ENCODE results near the gene DPH3. TPM values are rescaled to one million over a fixed set of nuclear protein-coding genes. Genes with fewer than 3 reads are reported as not detected.

Gene DPH3
- total and polyA plus RNA-seq, 2 donors (not counting 3 experiments of a cell fraction or from before 2014, with no cell fraction given), result 7.7 to 28.7 TPM

- intact Hi-C loops (cut with micrococcal nuclease) (no loop called here), dilution Hi-C loops (cut with MboI; ENCODE audit: extremely low pct_ligation_motif_present, low sequenced_read_pairs) (no loop called here)
- no peak overlapping the region for H3K27ac ChIP-seq (ENCODE audit: insufficient read depth, low read depth, low read length)
- H3K4me1 ChIP-seq (ENCODE audit: control insufficient read depth, extremely low read depth, insufficient read depth, low read length), result no peaks in the 10 kb centered on the region
- H3K4me2 ChIP-seq (ENCODE audit: insufficient read depth, low read length), result no peak overlapping the region
- H4K20me1 ChIP-seq (replicated peaks; ENCODE audit: control insufficient read depth, extremely low read depth, insufficient read depth, low read length), result no peaks in the 10 kb centered on the region
- H3K9ac ChIP-seq (replicated peaks; ENCODE audit: extremely low read depth, insufficient read depth, low read length), result no peak overlapping the region
- DNase-seq (ENCODE audit: low read depth, low spot score) (no peak), FAIRE-seq (no peak)
- no peaks in the 10 kb centered on the region for H3K9me1 ChIP-seq (replicated peaks; ENCODE audit: control insufficient read depth, extremely low read depth, insufficient read depth, low read length)
- H2AFZ ChIP-seq (ENCODE audit: low read depth, low read length), result no peak overlapping the region
- peaks cover 0 to 2% of the 10 kb centered on the region in 2 experiments for H3K27me3 ChIP-seq (ENCODE audit: control insufficient read depth in 2 of 2, insufficient read depth in 2 of 2, low read length in 2 of 2)
- POLR2A ChIA-PET, result no interaction called here
- no peaks in the 10 kb centered on the region for H3K79me2 ChIP-seq (ENCODE audit: control insufficient read depth, insufficient read depth, low read length)
- no peak overlapping the region for H3K4me3 ChIP-seq (replicated peaks in 1 of 3; ENCODE audit: insufficient read depth in 1 of 3, low read depth in 1 of 3, low read length in 3 of 3)
- no TSS peak for BruUV-seq (replicated peaks)
- CTCF ChIA-PET, result interaction anchor here (0.7 kb wide), 1 partner anchor 15 kb away, joined by 3 read pairs; no protein-coding TSS in a partner anchor
- H3K36me3 ChIP-seq (ENCODE audit: control insufficient read depth in 2 of 2, extremely low read depth in 1 of 2, insufficient read depth in 2 of 2, low read length in 2 of 2), result no peaks in the 10 kb centered on the region
- no peak for TF ChIP-seq JUN (IDR thresholded peaks at IDR 0.05; ENCODE audit: borderline replicate concordance, insufficient read depth, insufficient read length, low read depth)
- TF ChIP-seq, protein P1, sequence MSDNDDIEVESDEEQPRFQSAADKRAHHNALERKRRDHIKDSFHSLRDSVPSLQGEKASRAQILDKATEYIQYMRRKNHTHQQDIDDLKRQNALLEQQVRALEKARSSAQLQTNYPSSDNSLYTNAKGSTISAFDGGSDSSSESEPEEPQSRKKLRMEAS (IDR thresholded peaks at IDR 0.05; ENCODE audit: insufficient read depth, insufficient read length), result no peak
- no peaks in the 10 kb centered on the region for H3K9me3 ChIP-seq (replicated peaks; ENCODE audit: control insufficient read depth, insufficient read depth, low read length)
These were observed 35.1 kb downstream of the DPH3 start for GRCh38 chr3:16229681-16230080.

DNA sequence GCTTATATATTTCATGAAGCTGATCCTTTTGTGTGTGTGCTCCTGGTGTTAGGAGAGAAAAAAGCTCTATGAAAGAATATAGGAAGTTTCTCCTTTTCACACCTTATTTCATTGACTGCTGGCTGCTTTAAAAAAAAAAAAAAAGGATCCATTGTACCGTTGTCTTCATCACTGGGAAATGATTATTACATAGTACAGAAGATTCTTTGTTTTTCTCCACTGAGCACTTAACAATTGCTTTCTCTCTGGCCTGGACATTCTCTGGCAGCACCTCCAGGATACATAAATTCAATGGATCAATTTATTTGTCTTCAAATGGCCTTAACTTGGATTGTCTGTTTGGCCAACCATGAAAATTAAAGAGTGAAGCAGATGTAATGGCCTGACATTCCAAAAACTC lies 37.2 kb downstream of the DPH3 start:
- Histone ChIP-seq H2AFZ (ENCODE audit: low read depth, low read length) (no peak overlapping the region), H3K4me3 (replicated peaks in 1 of 3; ENCODE audit: insufficient read depth in 1 of 3, low read depth in 1 of 3, low read length in 3 of 3) (no peak overlapping the region), H3K9me1 (replicated peaks; ENCODE audit: control insufficient read depth, extremely low read depth, insufficient read depth, low read length) (no peaks in the 10 kb centered on the region), H3K27me3 (ENCODE audit: control insufficient read depth in 2 of 2, insufficient read depth in 2 of 2, low read length in 2 of 2) (peaks cover 0 to 2% of the 10 kb centered on the region in 2 experiments), H3K9ac (replicated peaks; ENCODE audit: extremely low read depth, insufficient read depth, low read length) (no peak overlapping the region), H3K36me3 (ENCODE audit: control insufficient read depth in 2 of 2, extremely low read depth in 1 of 2, insufficient read depth in 2 of 2, low read length in 2 of 2) (no peaks in the 10 kb centered on the region), H4K20me1 (replicated peaks; ENCODE audit: control insufficient read depth, extremely low read depth, insufficient read depth, low read length) (no peaks in the 10 kb centered on the region), H3K4me2 (ENCODE audit: insufficient read depth, low read length) (no peak overlapping the region), H3K9me3 (replicated peaks; ENCODE audit: control insufficient read depth, insufficient read depth, low read length) (no peaks in the 10 kb centered on the region), H3K27ac (ENCODE audit: insufficient read depth, low read depth, low read length) (no peak overlapping the region), H3K4me1 (ENCODE audit: control insufficient read depth, extremely low read depth, insufficient read depth, low read length) (no peaks in the 10 kb centered on the region), H3K79me2 (ENCODE audit: control insufficient read depth, insufficient read depth, low read length) (no peaks in the 10 kb centered on the region)
- dilution Hi-C loops (cut with MboI; ENCODE audit: extremely low pct_ligation_motif_present, low sequenced_read_pairs) (no loop called here), intact Hi-C loops (cut with micrococcal nuclease) (no loop called here)
- DNase-seq (ENCODE audit: low read depth, low spot score) (no peak), FAIRE-seq (no peak)
- CTCF ChIA-PET, result interaction anchor here (1.2 kb wide), 1 partner anchor 49 kb away, joined by 5 read pairs; no protein-coding TSS in a partner anchor
- TF ChIP-seq JUN (IDR thresholded peaks at IDR 0.05; ENCODE audit: borderline replicate concordance, insufficient read depth, insufficient read length, low read depth) (no peak), MYC (IDR thresholded peaks at IDR 0.05; ENCODE audit: low read depth, low read length) (no peak), FOS (IDR thresholded peaks at IDR 0.05; ENCODE audit: borderline replicate concordance, insufficient read depth, low read length) (no peak), CTCF (IDR thresholded peaks at IDR 0.05; ENCODE audit: extremely low read depth in 1 of 2, insufficient read depth in 1 of 2, low read depth in 1 of 2, low read length in 2 of 2) (no peak), EZH2 (IDR thresholded peaks at IDR 0.05; ENCODE audit: borderline replicate concordance, low read depth, low read length, severe bottlenecking) (no peak), GATA2 (IDR thresholded peaks at IDR 0.05; ENCODE audit: insufficient read depth, insufficient read length, low read depth, low read length) (no peak), POLR2AphosphoS5 (IDR thresholded peaks at IDR 0.05; ENCODE audit: insufficient read depth, low read depth, low read length) (no peak), POLR2A (IDR thresholded peaks at IDR 0.05; ENCODE audit: low read depth, low read length) (no peak)
- TF ChIP-seq, protein P1 (IDR thresholded peaks at IDR 0.05; ENCODE audit: insufficient read depth, insufficient read length), result no peak
- BruUV-seq (replicated peaks), result no TSS peak
- POLR2A ChIA-PET, result no interaction called here
